ENCODE data around the gene CDH3. TPM values are rescaled to one million over a fixed set of nuclear protein-coding genes. Genes with fewer than 3 reads are reported as not detected.

The CDH3 gene
- polyA plus RNA-seq, 2 of the 4 experiments (the other 2 are of a cell fraction), result 0.08 to 0.25 TPM

GRCh38 chr16:68646953-68647659, 2.0 kb downstream of the CDH3 start:
- 84% methylated on average over 17 of the region's 18 CpGs for WGBS (ENCODE audit: missing lambda C conversion rate)
- no peak for TF ChIP-seq EP300 (IDR thresholded peaks at IDR 0.05)
- TF ChIP-seq RFX5 (IDR thresholded peaks at IDR 0.05), result no peak
- no peak for TF ChIP-seq NPAS2 (CRISPR knock-in tag; IDR thresholded peaks at IDR 0.05; ENCODE audit: borderline replicate concordance)
- no peak for TF ChIP-seq USF2 (IDR thresholded peaks at IDR 0.05)
- no peak for TF ChIP-seq JUN (IDR thresholded peaks at IDR 0.05)
- TF ChIP-seq CTCF (IDR thresholded peaks at IDR 0.05), result no peak
- TF ChIP-seq HMGXB4 (CRISPR knock-in tag; IDR thresholded peaks at IDR 0.05; ENCODE audit: borderline replicate concordance), result no peak
- TF ChIP-seq HEYL (CRISPR knock-in tag; IDR thresholded peaks at IDR 0.05), result no peak
- no peak for TF ChIP-seq HDAC2 (IDR thresholded peaks at IDR 0.05)
- H3K4me2 ChIP-seq, result no peak overlapping the region
- ChIA-PET CTCF (interaction anchor here (0.8 kb wide), 1 partner anchor 60 kb away, joined by 4 read pairs; no protein-coding TSS in a partner anchor), POLR2A (no interaction called here)
- 0 out of 3 replicates have a peak, but pooled peaks cover 6% of the 10 kb centered on the region for H3K4me1 ChIP-seq
- no peaks in the 10 kb centered on the region for H3K9me3 ChIP-seq
- no peak overlapping the region for H3K4me3 ChIP-seq
- FAIRE-seq, result no peak
- H3K27ac ChIP-seq, result no peak overlapping the region
- no peak for ATAC-seq
- DNase-seq (ENCODE audit: low read depth in 1 of 2, low spot score in 1 of 2), result no peak

GRCh38 chr16:68651136-68651535, 6.0 kb downstream of the CDH3 start:
- ATAC-seq (no peak), DNase-seq (ENCODE audit: low read depth in 1 of 2, low spot score in 1 of 2) (no peak), FAIRE-seq (no peak)
- Histone ChIP-seq H3K27ac (no peak overlapping the region), H3K4me3 (no peak overlapping the region), H3K9me3 (no peaks in the 10 kb centered on the region), H3K4me1 (no peaks in the 10 kb centered on the region), H3K4me2 (no peak overlapping the region)
- CTCF ChIA-PET, result interaction anchor here (0.6 to 1.0 kb wide), 2 partner anchors 119 to 149 kb away, joined by 5 to 6 read pairs; no protein-coding TSS in a partner anchor
- TF ChIP-seq CEBPB (IDR thresholded peaks at IDR 0.05) (no peak), TFCP2L1 (CRISPR knock-in tag; IDR thresholded peaks at IDR 0.05) (no peak)
- POLR2A ChIA-PET, result no interaction called here
- WGBS (ENCODE audit: missing lambda C conversion rate), result 84% methylated on average over 8 of the region's 12 CpGs

- Histone ChIP-seq H3K4me1 (no peaks in the 10 kb centered on the region), H3K27ac (no peak overlapping the region), H3K4me2 (no peak overlapping the region), H3K9me3 (no peaks in the 10 kb centered on the region), H3K4me3 (no peak overlapping the region)
- ATAC-seq, result no peak
- DNase-seq (ENCODE audit: low read depth in 1 of 2, low spot score in 1 of 2), result no peak
- WGBS (ENCODE audit: missing lambda C conversion rate), result 94% methylated on average over 2 of the region's 2 CpGs
- ChIA-PET CTCF (interaction anchor here (0.6 to 1.6 kb wide), 2 partner anchors 11 to 147 kb away, joined by 3 to 5 read pairs; no protein-coding TSS in a partner anchor), POLR2A (no interaction called here)
- no peak for TF ChIP-seq CBX8 (IDR thresholded peaks at IDR 0.05)
- TF ChIP-seq CEBPB (IDR thresholded peaks at IDR 0.05), result peak in 1 of 2 experiments; percentile 42; a peak in 2 of 4 replicates
- FAIRE-seq, result no peak
These were observed 7.5 kb downstream of the CDH3 start for GRCh38 chr16:68652659-68653058.

GRCh38 chr16:68655806-68656205, 10.7 kb downstream of the CDH3 start:
- POLR2A ChIA-PET, result no interaction called here
- H3K27ac ChIP-seq, result no peak overlapping the region
- no peak for TF ChIP-seq REST (IDR thresholded peaks at IDR 0.05)
- no peak for TF ChIP-seq RARB (CRISPR knock-in tag; IDR thresholded peaks at IDR 0.05)
- no peak for TF ChIP-seq PBX3 (IDR thresholded peaks at IDR 0.05)
- TF ChIP-seq POLR2AphosphoS2 (conservative IDR thresholded peaks at IDR 0.05; ENCODE audit: low read length), result no peak
- no peak for TF ChIP-seq ZSCAN20 (CRISPR knock-in tag; IDR thresholded peaks at IDR 0.05)
- TF ChIP-seq RFX5 (IDR thresholded peaks at IDR 0.05), result no peak
- TF ChIP-seq HES2 (IDR thresholded peaks at IDR 0.05), result no peak
- TF ChIP-seq MAZ (IDR thresholded peaks at IDR 0.05; ENCODE audit: borderline replicate concordance, low read depth, low read length), result no peak
- TF ChIP-seq ZFP36 (IDR thresholded peaks at IDR 0.05; ENCODE audit: borderline replicate concordance, partially characterized antibody), result no peak

More at GRCh38 chr16:68655806-68656205, 10.7 kb downstream of the CDH3 start:
- Histone ChIP-seq H3K9me3 (no peaks in the 10 kb centered on the region), H3K4me1 (peaks cover 29% of the 10 kb centered on the region), H3K4me2 (no peak overlapping the region), H3K4me3 (no peak overlapping the region)
- ATAC-seq (no peak), FAIRE-seq (no peak), DNase-seq (ENCODE audit: low read depth in 1 of 2, low spot score in 1 of 2) (no peak)
- WGBS (ENCODE audit: missing lambda C conversion rate), result 62% methylated on average over 6 of the region's 6 CpGs
- CTCF ChIA-PET, result no interaction called here
